OCI-LY1 (cell line): Measurements from ENCODE around the gene PPP2CA.

ENCODE experiments used
- H2AFZ ChIP-seq: fragments of 200-600 bp; sonication (generic), shearing (Covaris generic); 2 replicates; pipeline ENCODE4 v1.6.0; 2014; ENCODE audit warnings: antibody characterized with exemption, mild to moderate bottlenecking, low read length
- H3F3A ChIP-seq: fragments of 200-600 bp; sonication (generic), shearing (Covaris generic); 2 replicates; pipeline ENCODE4 v1.6.0; 2014; ENCODE audit warnings: mild to moderate bottlenecking, antibody characterized with exemption, low read length, moderate library complexity; ENCODE audit not compliant: insufficient read depth
- H3K27ac ChIP-seq: fragments of 200-600 bp; sonication (generic); 2 replicates; pipeline ENCODE4 v1.5.1; 2014; ENCODE audit warnings: low read length, mixed run types, mild to moderate bottlenecking, low read depth; ENCODE audit not compliant: poor library complexity, severe bottlenecking
- H3K27me3 ChIP-seq: fragments of 200-600 bp; sonication (generic); 2 replicates; pipeline ENCODE4 v1.6.0; 2014; ENCODE audit warnings: antibody characterized with exemption, mild to moderate bottlenecking, low read length, moderate library complexity; ENCODE audit not compliant: insufficient read depth
- H3K36me3 ChIP-seq: fragments of 200-600 bp; sonication (generic); 2 replicates; pipeline ENCODE4 v1.6.1; 2014; ENCODE audit warnings: mild to moderate bottlenecking, antibody characterized with exemption, low read length, moderate library complexity, mixed read lengths; ENCODE audit not compliant: insufficient read depth
- H3K4me1 ChIP-seq: fragments of 200-600 bp; sonication (generic); 2 replicates; pipeline ENCODE4 v1.5.1; 2014; ENCODE audit warnings: mild to moderate bottlenecking, low read length, moderate library complexity; ENCODE audit not compliant: insufficient read depth, severe bottlenecking
- H3K4me2 ChIP-seq: fragments of 200-600 bp; sonication (generic), shearing (Covaris generic); 2 replicates; pipeline ENCODE4 v1.6.1; 2014; ENCODE audit warnings: low read length
- H3K4me3 ChIP-seq: fragments of 200-600 bp; sonication (generic); 2 replicates; pipeline ENCODE4 v1.5.1; 2014; ENCODE audit warnings: low read length, low read depth, mild to moderate bottlenecking, mixed read lengths; ENCODE audit not compliant: poor library complexity, severe bottlenecking
- H3K79me2 ChIP-seq: fragments of 200-600 bp; shearing (Covaris generic); 2 replicates; pipeline ENCODE4 v1.6.1; 2016; ENCODE audit warnings: mixed run types, low read length, mixed read lengths; ENCODE audit not compliant: insufficient read depth
- H3K9ac ChIP-seq: fragments of 200-600 bp; sonication (generic), shearing (Covaris generic); 2 replicates; pipeline ENCODE4 v1.6.1; 2014; ENCODE audit warnings: mild to moderate bottlenecking, low read length, mixed read lengths
- H3K9me2 ChIP-seq: fragments of 200-600 bp; sonication (generic), shearing (Covaris generic); 2 replicates; pipeline ENCODE4 v1.6.1; 2014; ENCODE audit warnings: low read depth, mild to moderate bottlenecking, low read length, mixed read lengths
- H3K9me3 ChIP-seq: fragments of 200-600 bp; shearing (Covaris generic); 2 replicates; pipeline ENCODE4 v1.6.1; 2014; ENCODE audit warnings: low read length, mixed read lengths
- H4K20me1 ChIP-seq: fragments of 200-600 bp; sonication (generic), shearing (Covaris generic); 2 replicates; pipeline ENCODE4 v1.6.0; 2016; ENCODE audit warnings: mild to moderate bottlenecking, low read length; ENCODE audit not compliant: insufficient read depth
- CTCF ChIP-seq: fragments of 200-600 bp; sonication (generic), shearing (Covaris generic); IDR thresholded peaks from 2 replicates; pipeline ENCODE4 v1.5.1; 2017; ENCODE audit warnings: mild to moderate bottlenecking, antibody characterized with exemption, low read length, moderate library complexity, mixed read lengths
- EZH2 ChIP-seq: fragments of 200-600 bp; sonication (generic), shearing (Covaris generic); IDR thresholded peaks from 2 replicates; pipeline ENCODE4 v1.8.0; 2017; ENCODE audit warnings: borderline replicate concordance, mixed run types, mild to moderate bottlenecking, antibody characterized with exemption, low read length, moderate library complexity, mixed read lengths

The PPP2CA gene

GRCh38 chr5:134250949-134251348 lies 25.1 kb upstream of the PPP2CA start:
- H4K20me1 ChIP-seq = no peaks in the 10 kb centered on the region
- no peak for TF ChIP-seq EZH2
- no peak for TF ChIP-seq CTCF
- no peaks in the 10 kb centered on the region for H3K36me3 ChIP-seq
- no peak overlapping the region for H3K4me2 ChIP-seq
- no peaks in the 10 kb centered on the region for H3K79me2 ChIP-seq
- H3K9ac ChIP-seq = no peak overlapping the region
- no peak overlapping the region for H3K4me3 ChIP-seq
- no peaks in the 10 kb centered on the region for H3K9me2 ChIP-seq
- H3K27me3 ChIP-seq = no peaks in the 10 kb centered on the region
- no peak overlapping the region for H3K27ac ChIP-seq
- no peak overlapping the region for H2AFZ ChIP-seq
- no peaks in the 10 kb centered on the region for H3K4me1 ChIP-seq
- H3F3A ChIP-seq = no peaks in the 10 kb centered on the region
- H3K9me3 ChIP-seq = no peaks in the 10 kb centered on the region

- Histone ChIP-seq H3F3A (no peaks in the 10 kb centered on the region), H3K4me2 (no peak overlapping the region), H4K20me1 (no peaks in the 10 kb centered on the region), H3K27ac (no peak overlapping the region), H3K4me1 (no peaks in the 10 kb centered on the region), H3K9me3 (no peaks in the 10 kb centered on the region), H3K9me2 (no peaks in the 10 kb centered on the region), H2AFZ (no peak overlapping the region), H3K36me3 (no peaks in the 10 kb centered on the region), H3K4me3 (no peak overlapping the region), H3K9ac (no peak overlapping the region), H3K79me2 (no peaks in the 10 kb centered on the region), H3K27me3 (no peaks in the 10 kb centered on the region)
- TF ChIP-seq CTCF (no peak), EZH2 (no peak)
Measured at GRCh38 chr5:134249469-134250379, 23.9 kb upstream of the PPP2CA start.

DNA sequence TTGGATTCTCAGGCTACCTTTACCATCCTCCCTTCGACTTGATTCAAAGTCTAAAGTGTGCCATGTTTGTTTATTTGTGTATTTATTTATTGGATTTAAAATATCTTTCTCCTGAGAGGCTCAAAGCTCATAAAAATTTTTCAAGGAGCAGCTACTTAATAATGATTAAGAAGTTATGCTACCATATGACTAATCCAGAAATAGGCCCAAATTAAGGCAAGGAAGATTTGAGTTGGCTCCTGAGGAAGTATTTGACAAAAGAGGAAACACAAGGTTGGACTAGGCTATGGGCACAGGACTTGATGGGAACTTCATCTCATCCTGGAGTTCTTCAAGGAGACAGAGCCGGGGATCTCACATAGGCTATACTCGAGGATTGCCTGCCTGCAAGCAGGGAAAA lies 22.4 kb upstream of the PPP2CA start:
- Histone ChIP-seq H3K27me3 (no peaks in the 10 kb centered on the region), H3K4me1 (no peaks in the 10 kb centered on the region), H3K9me3 (no peaks in the 10 kb centered on the region), H3K4me2 (no peak overlapping the region), H3K79me2 (no peaks in the 10 kb centered on the region), H3K27ac (no peak overlapping the region), H3F3A (no peaks in the 10 kb centered on the region), H3K9ac (no peak overlapping the region), H3K4me3 (no peak overlapping the region), H3K36me3 (no peaks in the 10 kb centered on the region), H4K20me1 (no peaks in the 10 kb centered on the region), H2AFZ (no peak overlapping the region), H3K9me2 (no peaks in the 10 kb centered on the region)
- TF ChIP-seq EZH2 (no peak), CTCF (no peak)
